IPS-20b (cell line): ENCODE data around the gene SBNO2.

Source experiments
- H3K27ac ChIP-seq: one replicate; pipeline ENCODE4 v1.5.1; 2013; ENCODE audit warnings: low read length
- H3K27me3 ChIP-seq: 2 replicates; pipeline ENCODE4 v1.6.1; 2013; ENCODE audit warnings: mild to moderate bottlenecking, low read length, inconsistent platforms; ENCODE audit not compliant: insufficient read depth
- H3K36me3 ChIP-seq: 2 replicates; pipeline ENCODE4 v1.6.1; 2013; ENCODE audit warnings: low read depth, mild to moderate bottlenecking, inconsistent platforms, low read length, moderate library complexity; ENCODE audit not compliant: insufficient read depth
- H3K4me1 ChIP-seq: 2 replicates; pipeline ENCODE4 v1.6.1; 2013; ENCODE audit warnings: mild to moderate bottlenecking, control low read depth, inconsistent platforms, low read length, moderate library complexity; ENCODE audit not compliant: insufficient read depth
- H3K4me3 ChIP-seq: 2 replicates; pipeline ENCODE4 v1.5.1; 2013; ENCODE audit warnings: mild to moderate bottlenecking, low read length, inconsistent platforms
- H3K9ac ChIP-seq: 2 replicates; pipeline ENCODE4 v1.6.1; 2013; ENCODE audit warnings: low read depth, mild to moderate bottlenecking, inconsistent platforms, low read length, moderate library complexity
- H3K9me3 ChIP-seq: 2 replicates; pipeline ENCODE4 v1.6.1; 2013; ENCODE audit warnings: mild to moderate bottlenecking, low read depth, low read length, inconsistent platforms; ENCODE audit not compliant: insufficient read depth

SBNO2 gene

GRCh38 chr19:1069009-1069779, 104.9 kb downstream of the SBNO2 start:
- no peak overlapping the region for H3K4me3 ChIP-seq
- H3K9me3 ChIP-seq, result no peaks in the 10 kb centered on the region
- peaks cover 4% of the 10 kb centered on the region; the same call in 1 of the 2 replicates for H3K4me1 ChIP-seq
- no peaks in the 10 kb centered on the region for H3K36me3 ChIP-seq
- H3K9ac ChIP-seq, result no peak overlapping the region
- peaks cover 71% of the 10 kb centered on the region for H3K27me3 ChIP-seq
- no peak overlapping the region for H3K27ac ChIP-seq

GRCh38 chr19:1068009-1069001, 105.8 kb downstream of the SBNO2 start:
- Histone ChIP-seq H3K9ac (no peak overlapping the region), H3K36me3 (no peaks in the 10 kb centered on the region), H3K4me1 (peaks cover 4% of the 10 kb centered on the region; the same call in 1 of the 2 replicates), H3K4me3 (no peak overlapping the region), H3K27me3 (peaks cover 71% of the 10 kb centered on the region), H3K9me3 (no peaks in the 10 kb centered on the region), H3K27ac (no peak overlapping the region)

- Histone ChIP-seq H3K36me3 (no peaks in the 10 kb centered on the region), H3K27me3 (peaks cover 70% of the 10 kb centered on the region), H3K27ac (no peak overlapping the region), H3K9ac (no peak overlapping the region), H3K9me3 (no peaks in the 10 kb centered on the region), H3K4me1 (peaks cover 4% of the 10 kb centered on the region; the same call in 1 of the 2 replicates), H3K4me3 (peak overlapping the region; percentile 56; the same call in 1 of the 2 replicates)
These were observed 106.6 kb downstream of the SBNO2 start for GRCh38 chr19:1067341-1067957.

DNA sequence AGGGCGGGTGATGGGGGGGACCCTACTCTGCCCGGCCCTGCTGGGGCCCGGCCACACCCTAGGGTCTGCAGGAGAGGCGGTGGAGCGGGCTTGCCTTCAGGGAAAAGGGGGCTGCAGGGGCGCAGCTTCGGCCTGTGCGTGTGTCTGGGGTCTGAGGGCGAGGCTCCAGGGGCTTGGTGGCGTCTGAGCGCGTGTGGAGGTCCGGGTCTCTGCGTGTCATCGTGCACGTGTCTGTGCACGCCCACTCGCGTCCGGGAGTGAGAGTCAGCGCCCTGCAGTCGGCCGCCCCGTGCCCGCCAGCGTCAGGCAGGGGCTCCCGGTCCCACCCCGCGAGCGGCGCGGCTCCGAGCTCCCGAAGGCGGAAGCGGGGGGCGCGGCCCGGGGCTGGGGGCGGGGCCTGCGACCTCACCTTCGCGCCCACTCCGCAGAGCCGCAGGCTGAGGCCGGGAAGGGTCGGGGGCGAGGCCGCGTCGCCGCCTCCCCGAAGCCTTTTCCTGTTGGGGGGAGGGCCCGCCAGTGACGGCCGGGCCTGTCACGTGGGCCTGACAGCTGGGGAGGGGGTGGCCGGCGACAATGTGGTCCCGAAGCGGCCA, 107.2 kb downstream of the SBNO2 start, which contains the start of gene ARHGAP45:
TSS of gene ARHGAP45 (plus strand) at position 420 of the 593 bp plus-strand sequence. CDS start 239 bp downstream, outside the sequence.
- Histone ChIP-seq H3K27me3 (peaks cover 64% of the 10 kb centered on the region), H3K27ac (no peak within 1 kb of the TSS), H3K4me3 (peak within 1 kb of the TSS; percentile 56), H3K9me3 (no peaks in the 10 kb centered on the region), H3K9ac (no peak within 1 kb of the TSS), H3K36me3 (no peaks in the 10 kb centered on the region), H3K4me1 (peaks cover 4% of the 10 kb centered on the region; the same call in 1 of the 2 replicates)

DNA sequence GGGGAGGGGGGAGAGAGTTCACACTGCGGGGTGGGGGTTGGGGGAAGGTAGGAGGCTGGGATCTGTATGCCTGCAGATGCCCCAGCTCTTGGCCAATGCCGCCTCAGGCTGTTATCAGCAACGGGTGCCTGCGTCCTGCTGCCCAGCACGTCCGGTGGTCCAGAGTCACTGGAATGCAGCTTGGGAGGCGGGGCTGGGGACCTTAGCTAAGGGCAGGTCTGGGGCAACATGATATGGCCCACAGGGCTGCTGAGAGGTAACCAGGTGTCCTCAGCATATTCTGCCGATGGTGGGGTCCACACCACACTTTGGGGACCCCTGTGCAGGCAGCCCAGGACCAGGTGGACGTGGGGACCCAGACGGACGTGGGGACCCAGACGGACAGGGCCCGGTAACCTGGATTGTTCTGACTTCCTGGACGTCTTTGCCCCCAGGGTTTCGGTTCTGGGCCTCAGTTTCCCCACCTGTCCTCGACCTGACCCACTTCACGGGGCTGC, 107.8 kb downstream of the SBNO2 start:
- Histone ChIP-seq H3K4me1 (peaks cover 4% of the 10 kb centered on the region; the same call in 1 of the 2 replicates), H3K9ac (no peak overlapping the region), H3K9me3 (no peaks in the 10 kb centered on the region), H3K36me3 (no peaks in the 10 kb centered on the region), H3K27ac (no peak overlapping the region), H3K27me3 (peaks cover 60% of the 10 kb centered on the region), H3K4me3 (peak overlapping the region; percentile 56; the same call in 1 of the 2 replicates)

DNA sequence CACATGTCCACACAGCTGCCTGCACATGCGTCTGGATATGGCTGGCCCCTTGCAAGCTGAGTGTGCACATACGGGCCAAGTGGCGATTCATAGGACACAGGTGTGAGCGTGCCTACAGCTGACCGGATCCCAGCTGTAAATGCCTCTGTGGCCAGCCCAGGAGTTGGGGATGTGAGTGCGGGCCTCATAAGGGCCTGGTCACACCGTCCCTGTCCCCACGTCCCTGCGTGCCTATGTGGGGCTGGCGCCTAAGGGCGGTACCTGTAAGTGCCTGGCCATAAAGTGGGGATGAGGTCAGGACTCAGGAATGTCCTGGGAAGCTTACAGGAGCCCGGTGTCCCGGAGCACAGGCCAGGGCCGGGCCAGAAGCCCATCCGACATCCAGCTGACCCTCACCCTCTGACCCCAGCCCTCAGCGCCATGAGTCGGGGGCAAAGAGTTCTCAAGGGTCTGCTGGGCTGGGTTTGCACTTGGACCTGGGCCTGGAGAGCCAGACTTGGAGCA, 108.4 kb downstream of the SBNO2 start:
- Histone ChIP-seq H3K36me3 (no peaks in the 10 kb centered on the region), H3K9me3 (no peaks in the 10 kb centered on the region), H3K4me3 (peak overlapping the region; percentile 62; the same call in 1 of the 2 replicates), H3K4me1 (peaks cover 4% of the 10 kb centered on the region; the same call in 1 of the 2 replicates), H3K9ac (no peak overlapping the region), H3K27ac (no peak overlapping the region), H3K27me3 (peaks cover 55% of the 10 kb centered on the region)

- peak overlapping the region; percentile 30; the same call in 1 of the 2 replicates for H3K9ac ChIP-seq
- H3K4me3 ChIP-seq, result peak overlapping the region; percentile 62; the same call in 1 of the 2 replicates
- H3K4me1 ChIP-seq, result peaks cover 4% of the 10 kb centered on the region; the same call in 1 of the 2 replicates
- no peak overlapping the region for H3K27ac ChIP-seq
- H3K36me3 ChIP-seq, result no peaks in the 10 kb centered on the region
- H3K9me3 ChIP-seq, result no peaks in the 10 kb centered on the region
- peaks cover 49% of the 10 kb centered on the region for H3K27me3 ChIP-seq
These were observed 109.1 kb downstream of the SBNO2 start for GRCh38 chr19:1064661-1065605.

- H3K4me1 ChIP-seq, result peaks cover 4% of the 10 kb centered on the region; the same call in 1 of the 2 replicates
- H3K9ac ChIP-seq, result peak overlapping the region; percentile 30; the same call in 1 of the 2 replicates
- H3K9me3 ChIP-seq, result no peaks in the 10 kb centered on the region
- no peak overlapping the region for H3K27ac ChIP-seq
- peaks cover 41% of the 10 kb centered on the region for H3K27me3 ChIP-seq
- H3K36me3 ChIP-seq, result no peaks in the 10 kb centered on the region
- peak overlapping the region; percentile 62; the same call in 1 of the 2 replicates for H3K4me3 ChIP-seq
These were observed 110.0 kb downstream of the SBNO2 start for GRCh38 chr19:1063909-1064660.

- H3K9ac ChIP-seq, result no peak overlapping the region
- no peak overlapping the region for H3K27ac ChIP-seq
- H3K27me3 ChIP-seq, result peaks cover 34% of the 10 kb centered on the region
- H3K9me3 ChIP-seq, result no peaks in the 10 kb centered on the region
- peaks cover 4% of the 10 kb centered on the region; the same call in 1 of the 2 replicates for H3K4me1 ChIP-seq
- no peak overlapping the region for H3K4me3 ChIP-seq
- H3K36me3 ChIP-seq, result no peaks in the 10 kb centered on the region
These were observed 110.8 kb downstream of the SBNO2 start for GRCh38 chr19:1063030-1063908.
